Heart right ventricle (tissue), 16 donors: ENCODE results near the gene UBE2L3. TPM values are rescaled to one million over a fixed set of nuclear protein-coding genes. Genes with fewer than 3 reads are reported as not detected.
A peak's percentile ranks its signal among the peaks of the same experiment; 100 is the strongest.
"Not testable (repeated sequence)": the region's sequence is repeated elsewhere in the genome, so short reads cannot be mapped to it uniquely, and the experiment has no call there.

Experiments used
- ATAC-seq, 8 donors: fragments of 200-7000 bp; cut with Tn5 transposase; one replicate each; pipeline ENCODE4 v1.9.1; 2020; ENCODE audit warnings: mild to moderate bottlenecking in 8 of 8, moderate library complexity in 8 of 8, moderate number of reproducible peaks in 1 of 8
- DNase-seq, 2 donors: peaks; one replicate each; pipeline ENCODE4 v3.0.0-alpha.2; 2020
- H3K27ac ChIP-seq, 10 donors: fragments of 200-600 bp; sonication (generic) in 2 of 10; one replicate each; pipeline versions ENCODE4 v1.5.0 to v1.8.0; 2020 to 2022; ENCODE audit warnings: mild to moderate bottlenecking in 3 of 10
- H3K27me3 ChIP-seq, 7 donors: fragments of 200-600 bp; one replicate each; pipeline ENCODE4 v1.8.0; 2021 to 2022; ENCODE audit warnings: mild to moderate bottlenecking in 2 of 7
- H3K36me3 ChIP-seq, 9 donors: fragments of 200-600 bp; sonication (generic) in 1 of 9; one replicate each; pipeline versions ENCODE4 v1.5.0 to v1.8.0; 2020 to 2022; ENCODE audit warnings: mild to moderate bottlenecking in 2 of 9
- H3K4me1 ChIP-seq, 9 donors: fragments of 200-600 bp; sonication (generic) in 1 of 9; one replicate each; pipeline versions ENCODE4 v1.5.0 to v1.8.0; 2020 to 2022; ENCODE audit warnings: mild to moderate bottlenecking in 4 of 9
- H3K4me3 ChIP-seq, 10 donors: fragments of 200-600 bp; sonication (generic) in 2 of 10; one replicate each; pipeline versions ENCODE4 v1.5.0 to v1.8.0; 2020 to 2022; ENCODE audit warnings: mild to moderate bottlenecking in 7 of 10, moderate library complexity in 2 of 10
- H3K9me3 ChIP-seq, 11 donors: fragments of 200-600 bp in 10 of 11; sonication (generic) in 2 of 11; one replicate each; pipeline versions ENCODE4 v1.5.0 to v1.8.0; 2013 to 2022; ENCODE audit warnings: mild to moderate bottlenecking in 2 of 11, control low read depth in 1 of 11, moderate library complexity in 1 of 11
- CTCF ChIP-seq, 9 donors: fragments of 200-600 bp; sonication (generic) in 2 of 9; IDR thresholded peaks; one replicate each; pipeline versions ENCODE4 v1.5.0 to v1.8.0; 2021 to 2022; ENCODE audit warnings: antibody characterized with exemption in 9 of 9, mild to moderate bottlenecking in 5 of 9, moderate library complexity in 1 of 9
- WGBS, 2 donors: extraction: QIAGEN DNeasy Blood & Tissue Kit; methylation state at CpG; one replicate each; pipeline ENCODE4 v1.1.7; 2013; ENCODE audit warnings: inconsistent platforms in 1 of 2; 5-methylcytosine and 5-hydroxymethylcytosine counted together
- intact Hi-C, 10 donors: fragments of 100-400 bp; cut with DNase I; formaldehyde crosslinking; loops; one replicate each; pipeline versions ENCODE4 v1.11.1 to v1.14.2; 2022
- polyA plus RNA-seq, 2 donors: library from polyadenylated mRNA; stranded (reverse); fragments of 200-250 nt; gene quantifications; one replicate each; pipeline ENCODE4 v1.2.3, GENCODE V29; 2013
- total RNA-seq, 10 donors: library from RNA; stranded (reverse); fragmentation: NEBNext Ultra II Directional in 3 of 10; extraction: Animal tissue kit (Norgen Biotek cat#: 25700) in 3 of 10; gene quantifications; one replicate each; pipeline versions ENCODE4 v1.2.1 to v1.2.4, GENCODE V29; 2021 to 2023
- donor health status: Arrhythmogenic right ventricular cardiomyopathy.
- donor health status: ischemic (EF 13 %, LVEDD 7.1; RV severe dilation, severe dysfunction).
- donor health status: healthy with polysubstance abuse.
- donor health status: DM: no; HTN: yes; CAD: no.
- donor health status: DM: no; HTN: no; CAD: no.
- donor health status: ischemic (EF 25% LVEDD 6.9; RV normal size, moderate dysfunction).
- donor health status: ischemic (EF 25% LVEDD 5.7; RV mildly dilated, moderate dysfunction).
- donor health status: healthy.
- donor health status: DM: yes; HTN: yes; CAD: no.
- donor health status: Ischemic cardiomyopathy.
- donor health status: ischemic (EF 35%, LVEDD 5.7; RV mildly dilated, moderate dysfunction).
- donor health status: nonischemic (EF 11% LVEDD 7.7; RV severe dilation, severe dysfunction).
- donor health status: DM: yes; HTN: yes; CAD: no.
- donor health status: PGD.
- donor health status: ischemic (EF 29% LVEDD 5.4; RV normal size, mild dysfunction).
- donor health status: nonischemic (EF 23%, LVEDD 6.1; RV moderate dilation, normal function).

UBE2L3 gene
- total and polyA plus RNA-seq, 12 donors = 43.1 to 63.6 (median 50.1) TPM

GRCh38 chr22:21594865-21595452 lies 27.4 kb downstream of the UBE2L3 start:
- Histone ChIP-seq H3K36me3 (peaks cover 0 to 68% (median 21%) of the 10 kb centered on the region in 9 donors), H3K27ac (peak overlapping the region in 6 of 10 donors; percentile 23 to 59 (median 33)), H3K9me3 (no peaks in the 10 kb centered on the region), H3K27me3 (no peaks in the 10 kb centered on the region), H3K4me1 (peaks cover 13 to 76% (median 54%) of the 10 kb centered on the region in 9 donors), H3K4me3 (no peak overlapping the region)
- 66% methylated on average over 5 of the region's 5 CpGs for WGBS, 2 donors
- no peak for TF ChIP-seq CTCF (IDR thresholded peaks at IDR 0.05)
- peak; percentile 22 to 86 (median 53) for ATAC-seq
- peak in 1 of 2 donors; percentile 32 for DNase-seq
- intact Hi-C loops = no loop called here

- 95 to 97% methylated on average over 13 of the region's 13 CpGs for WGBS, 2 donors
- H3K27me3 ChIP-seq, intact Hi-C loops, DNase-seq, H3K9me3 ChIP-seq, H3K27ac ChIP-seq, H3K4me3 ChIP-seq, ATAC-seq: not testable (repeated sequence)
- Histone ChIP-seq H3K36me3 (peaks cover 0 to 66% (median 21%) of the 10 kb centered on the region in 9 donors), H3K4me1 (peaks cover 3 to 60% (median 38%) of the 10 kb centered on the region in 9 donors)
Observed at GRCh38 chr22:21596356-21597135, 29.0 kb downstream of the UBE2L3 start.

GRCh38 chr22:21598302-21598701 lies 30.8 kb downstream of the UBE2L3 start:
- ATAC-seq = no peak
- no peak for TF ChIP-seq CTCF (IDR thresholded peaks at IDR 0.05)

GRCh38 chr22:21599053-21599893 lies 31.8 kb downstream of the UBE2L3 start:
- Histone ChIP-seq H3K4me1 (peaks cover 0 to 45% (median 30%) of the 10 kb centered on the region in 9 donors), H3K9me3 (no peaks in the 10 kb centered on the region), H3K4me3 (no peak overlapping the region), H3K36me3 (peaks cover 0 to 53% (median 5%) of the 10 kb centered on the region in 9 donors), H3K27ac (no peak overlapping the region), H3K27me3 (no peaks in the 10 kb centered on the region)
- intact Hi-C loops = no loop called here
- TF ChIP-seq CTCF (IDR thresholded peaks at IDR 0.05) = no peak
- ATAC-seq (no peak), DNase-seq (no peak)
- 87% methylated on average over 6 of the region's 6 CpGs for WGBS, 2 donors

More at GRCh38 chr22:21598302-21598701, 30.8 kb downstream of the UBE2L3 start:
- intact Hi-C loops = no loop called here
- Histone ChIP-seq H3K27me3 (no peaks in the 10 kb centered on the region), H3K4me3 (no peak overlapping the region), H3K27ac (no peak overlapping the region), H3K4me1 (peaks cover 3 to 49% (median 35%) of the 10 kb centered on the region in 9 donors), H3K36me3 (peaks cover 0 to 63% (median 15%) of the 10 kb centered on the region in 9 donors), H3K9me3 (no peaks in the 10 kb centered on the region)
- WGBS, 2 donors = 82 to 87% methylated on average over 3 of the region's 3 CpGs
- no peak for DNase-seq
